ENCODE results near the gene EYA2.

DNA sequence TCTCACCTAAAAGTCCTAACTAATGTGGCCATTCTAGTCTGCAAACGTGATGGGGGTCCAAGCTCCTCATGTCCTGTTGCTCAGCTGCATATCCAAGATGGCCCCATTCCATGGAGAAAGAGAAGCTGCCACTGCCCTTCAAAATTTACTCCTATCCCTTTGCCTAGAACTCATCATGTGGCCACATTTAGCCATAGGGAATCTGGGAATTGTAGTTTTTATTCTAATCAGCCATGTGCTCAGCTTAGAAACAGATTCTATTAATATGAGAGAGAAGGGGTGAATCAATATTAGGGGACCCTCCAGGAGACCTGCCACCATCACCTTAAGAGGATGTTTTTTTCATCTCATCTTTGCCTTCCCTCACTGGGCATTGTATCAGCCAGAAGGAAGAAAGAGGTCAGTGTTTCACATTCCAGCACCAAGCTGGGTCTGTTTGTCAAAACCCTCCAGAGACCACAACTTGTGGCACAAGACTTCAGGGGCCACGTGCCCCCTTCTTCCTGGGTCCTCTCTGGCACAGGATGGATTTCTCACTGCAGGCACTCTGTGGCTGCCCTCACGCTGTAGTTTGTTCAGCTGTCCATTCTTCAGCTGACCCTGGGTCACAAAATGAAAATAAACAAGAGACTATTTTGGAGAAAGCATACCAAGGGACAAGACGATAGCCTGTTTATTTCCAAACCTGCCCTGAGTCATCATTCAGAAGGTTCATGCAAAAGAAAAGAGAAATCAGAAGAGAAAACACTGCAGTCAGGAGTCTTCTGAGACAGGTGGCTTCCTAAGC lies 172.0 kb downstream of the EYA2 start:
- TF ChIP-seq POLR2A (IDR thresholded peaks at IDR 0.05; ENCODE audit: low read depth, low read length) (no peak), POLR2AphosphoS5 (IDR thresholded peaks at IDR 0.05; ENCODE audit: low read depth, low read length) (no peak), TAF1 (IDR thresholded peaks at IDR 0.05; ENCODE audit: borderline replicate concordance, low read depth, low read length) (no peak)
